HG03097 (cell line): ENCODE measurements around the gene TCF20.

ENCODE experiments used
- ATAC-seq: cut with Tn5 transposase; IDR thresholded peaks from one replicate; pipeline ENCODE4 v1.9.1; 2021; ENCODE audit not compliant: unreplicated experiment, low FRiP score

The TCF20 gene

GRCh38 chr22:42268852-42269410, 1.5 kb downstream of the TCF20 start:
- ATAC-seq: no peak

- no peak for ATAC-seq
Measured at GRCh38 chr22:42265321-42265720, 5.1 kb downstream of the TCF20 start.

- ATAC-seq: no peak
Measured at GRCh38 chr22:42263944-42264343, 6.5 kb downstream of the TCF20 start.

- no peak for ATAC-seq
Measured at GRCh38 chr22:42262964-42263363, 7.5 kb downstream of the TCF20 start.

GRCh38 chr22:42261296-42261695, 9.2 kb downstream of the TCF20 start:
- ATAC-seq: no peak

- ATAC-seq: no peak
Measured at GRCh38 chr22:42258126-42258525, 12.3 kb downstream of the TCF20 start.

GRCh38 chr22:42257386-42257785, 13.1 kb downstream of the TCF20 start:
- ATAC-seq: no peak

- no peak for ATAC-seq
Measured at GRCh38 chr22:42256930-42257329, 13.5 kb downstream of the TCF20 start.

- ATAC-seq: no peak
Measured at GRCh38 chr22:42256220-42256619, 14.2 kb downstream of the TCF20 start.

- ATAC-seq: no peak
Measured at GRCh38 chr22:42249831-42250230, 20.6 kb downstream of the TCF20 start.

- no peak for ATAC-seq
Measured at GRCh38 chr22:42248995-42249394, 21.5 kb downstream of the TCF20 start.

- ATAC-seq: no peak
Measured at GRCh38 chr22:42247596-42247995, 22.9 kb downstream of the TCF20 start.

GRCh38 chr22:42243802-42244060, 26.7 kb downstream of the TCF20 start:
- no peak for ATAC-seq

GRCh38 chr22:42236848-42237247, 33.6 kb downstream of the TCF20 start:
- ATAC-seq: no peak

- no peak for ATAC-seq
Measured at GRCh38 chr22:42236268-42236667, 34.2 kb downstream of the TCF20 start.

GRCh38 chr22:42233879-42234278, 36.6 kb downstream of the TCF20 start:
- no peak for ATAC-seq

- ATAC-seq: no peak
Measured at GRCh38 chr22:42231929-42232328, 38.5 kb downstream of the TCF20 start.

- ATAC-seq: no peak
Measured at GRCh38 chr22:42229455-42230149, 40.9 kb downstream of the TCF20 start.

- ATAC-seq: no peak
Measured at GRCh38 chr22:42228483-42228882, 42.0 kb downstream of the TCF20 start.

- no peak for ATAC-seq
Measured at GRCh38 chr22:42227435-42227834, 43.0 kb downstream of the TCF20 start.

- ATAC-seq: no peak
Measured at GRCh38 chr22:42225841-42226240, 44.6 kb downstream of the TCF20 start.

GRCh38 chr22:42222140-42222539, 48.3 kb downstream of the TCF20 start:
- ATAC-seq: no peak
